Measurements from ENCODE around the gene CELSR1. TPM values are rescaled to one million over a fixed set of nuclear protein-coding genes. Genes with fewer than 3 reads are reported as not detected.

CELSR1 gene
- total RNA-seq, 1 experiment from 2014 or later = 22.6 TPM

DNA sequence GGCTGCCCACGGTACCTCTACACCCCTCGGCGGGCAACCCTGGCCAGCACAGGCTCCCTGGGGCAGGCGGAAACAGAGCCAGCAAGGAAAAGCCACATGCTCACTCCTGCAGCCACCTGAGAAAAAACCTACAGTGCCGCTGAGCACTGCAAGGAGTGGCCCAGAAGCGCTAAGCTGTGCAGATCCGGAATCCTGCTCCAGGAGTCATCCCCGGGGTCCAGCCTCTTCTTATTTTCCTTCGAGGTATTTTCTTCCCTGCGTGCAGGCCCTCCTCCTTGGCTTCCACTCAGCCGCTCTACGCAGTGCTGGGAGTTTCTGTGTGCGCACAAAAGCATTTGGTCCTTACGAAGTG lies 120.9 kb downstream of the CELSR1 start:
- Histone ChIP-seq H3K56ac (ENCODE audit: insufficient read length, low read depth, low read length) (no peak overlapping the region), H4K20me1 (ENCODE audit: control insufficient read depth, insufficient read depth, insufficient read length) (no peaks in the 10 kb centered on the region), H2AK5ac (ENCODE audit: insufficient read length, low read length) (no peak overlapping the region), H2BK12ac (ENCODE audit: insufficient read length, low read depth, low read length) (no peak overlapping the region), H3K9me3 (ENCODE audit: control insufficient read depth, low read depth, low read length) (no peaks in the 10 kb centered on the region), H3T11ph (ENCODE audit: low read length) (no peak overlapping the region), H3K27ac (ENCODE audit: insufficient read length, low read depth, low read length) (no peak overlapping the region), H2BK120ac (ENCODE audit: low read depth, low read length, poor library complexity, severe bottlenecking) (no peak overlapping the region), H3K79me2 (ENCODE audit: insufficient read depth, low read length) (no peaks in the 10 kb centered on the region), H3K27me3 (ENCODE audit: insufficient read depth, low read length) (no peaks in the 10 kb centered on the region), H2BK20ac (ENCODE audit: low read depth, low read length, poor library complexity, severe bottlenecking) (no peak overlapping the region), H3K23ac (ENCODE audit: insufficient read length, low read depth, low read length) (no peak overlapping the region), H3K18ac (ENCODE audit: insufficient read length, low read depth, low read length) (no peak overlapping the region), H3K14ac (ENCODE audit: insufficient read depth, low read length) (no peak overlapping the region; the same call in 1 of the 2 replicates), H2BK5ac (ENCODE audit: insufficient read length, low read length) (no peak overlapping the region), H4K5ac (ENCODE audit: insufficient read length, low read depth, low read length) (no peak overlapping the region), H3K23me2 (ENCODE audit: insufficient read length, low read depth, low read length, poor library complexity, severe bottlenecking) (no peaks in the 10 kb centered on the region), H4K8ac (replicated peaks; ENCODE audit: insufficient read length, low read depth, low read length) (no peak overlapping the region), H3K4me2 (ENCODE audit: insufficient read depth, insufficient read length, low read length) (no peak overlapping the region), H2AFZ (ENCODE audit: low read length) (no peak overlapping the region), H3K79me1 (ENCODE audit: insufficient read depth, low read depth, low read length, poor library complexity, severe bottlenecking) (no peaks in the 10 kb centered on the region), H3K4ac (ENCODE audit: low read depth, low read length) (no peak overlapping the region), H2BK15ac (ENCODE audit: low read depth, low read length) (no peak overlapping the region), H4K91ac (ENCODE audit: insufficient read length, low read depth, low read length) (no peak overlapping the region), H3K4me1 (ENCODE audit: insufficient read depth, low read length) (no peaks in the 10 kb centered on the region), H3K9ac (ENCODE audit: extremely low read depth, insufficient read length, low read length) (no peak overlapping the region)
- H3K4me1 Mint-ChIP-seq = peaks cover 6 to 10% of the 10 kb centered on the region in 2 experiments; a peak in 3 of 4 replicates
- DNase-seq = no peak
- H3K27me3 Mint-ChIP-seq (ENCODE audit: low read depth) = no peaks in the 10 kb centered on the region; the same call in 1 of the 2 replicates
- H3K9me3 Mint-ChIP-seq = no peaks in the 10 kb centered on the region
- TF ChIP-seq, protein P1, sequence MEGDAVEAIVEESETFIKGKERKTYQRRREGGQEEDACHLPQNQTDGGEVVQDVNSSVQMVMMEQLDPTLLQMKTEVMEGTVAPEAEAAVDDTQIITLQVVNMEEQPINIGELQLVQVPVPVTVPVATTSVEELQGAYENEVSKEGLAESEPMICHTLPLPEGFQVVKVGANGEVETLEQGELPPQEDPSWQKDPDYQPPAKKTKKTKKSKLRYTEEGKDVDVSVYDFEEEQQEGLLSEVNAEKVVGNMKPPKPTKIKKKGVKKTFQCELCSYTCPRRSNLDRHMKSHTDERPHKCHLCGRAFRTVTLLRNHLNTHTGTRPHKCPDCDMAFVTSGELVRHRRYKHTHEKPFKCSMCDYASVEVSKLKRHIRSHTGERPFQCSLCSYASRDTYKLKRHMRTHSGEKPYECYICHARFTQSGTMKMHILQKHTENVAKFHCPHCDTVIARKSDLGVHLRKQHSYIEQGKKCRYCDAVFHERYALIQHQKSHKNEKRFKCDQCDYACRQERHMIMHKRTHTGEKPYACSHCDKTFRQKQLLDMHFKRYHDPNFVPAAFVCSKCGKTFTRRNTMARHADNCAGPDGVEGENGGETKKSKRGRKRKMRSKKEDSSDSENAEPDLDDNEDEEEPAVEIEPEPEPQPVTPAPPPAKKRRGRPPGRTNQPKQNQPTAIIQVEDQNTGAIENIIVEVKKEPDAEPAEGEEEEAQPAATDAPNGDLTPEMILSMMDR (conservative IDR thresholded peaks at IDR 0.05) = no peak
- H3K27ac Mint-ChIP-seq = no peak overlapping the region
- H3K4me3 Mint-ChIP-seq = no peak overlapping the region
- no CpG with 5 or more reads among the region's 14 CpGs for WGBS (ENCODE audit: extremely low coverage, insufficient read length, low lambda C conversion rate)
- H3K36me3 Mint-ChIP-seq (ENCODE audit: insufficient read depth in 1 of 3, low read depth in 3 of 3) = no peaks in the 10 kb centered on the region

Data from H9 (cell line).